Measurements from ENCODE around the gene BBS7. TPM values are rescaled to one million over a fixed set of nuclear protein-coding genes. Genes with fewer than 3 reads are reported as not detected.

The BBS7 gene
- total and polyA plus RNA-seq, 9 of the 15 experiments (the other 6 are each of a cell fraction or from before 2014, with no cell fraction given): 13.4 to 25.8 (median 16.4) TPM

GRCh38 chr4:121863799-121864198 lies 6.5 kb downstream of the BBS7 start:
- WGBS (ENCODE audit: insufficient coverage, low coverage, missing lambda C conversion rate): 47% methylated on average over 7 of the region's 7 CpGs

GRCh38 chr4:121861426-121861825 lies 8.8 kb downstream of the BBS7 start:
- Histone ChIP-seq H3K4me2 (ENCODE audit: insufficient read depth, low read length) (no peak overlapping the region), H3K79me2 (ENCODE audit: control insufficient read depth, insufficient read depth, low read length) (no peaks in the 10 kb centered on the region), H3K4me3 (no peak overlapping the region), H2AFZ (ENCODE audit: low read depth, low read length) (no peak overlapping the region), H3K9ac (ENCODE audit: insufficient read depth in 1 of 2, low read depth in 2 of 2, low read length in 2 of 2) (no peak overlapping the region), H3K27ac (ENCODE audit: extremely low read depth, low read depth, low read length) (no peak overlapping the region), H3K9me3 (replicated peaks; ENCODE audit: control insufficient read depth, insufficient read depth, low read depth, low read length) (no peaks in the 10 kb centered on the region), H3K27me3 (ENCODE audit: control insufficient read depth in 2 of 2, insufficient read depth in 2 of 2, low read length in 2 of 2) (no peaks in the 10 kb centered on the region), H3K9me1 (ENCODE audit: control insufficient read depth, insufficient read depth, low read length) (no peaks in the 10 kb centered on the region), H3K4me1 (replicated peaks in 1 of 2; ENCODE audit: control insufficient read depth in 2 of 2, insufficient read depth in 2 of 2, low read length in 2 of 2) (no peaks in the 10 kb centered on the region), H3K36me3 (ENCODE audit: control insufficient read depth, insufficient read depth, low read length) (peaks cover 32% of the 10 kb centered on the region; the same call in 1 of the 3 replicates), H4K20me1 (replicated peaks; ENCODE audit: control insufficient read depth, insufficient read depth, low read length) (no peaks in the 10 kb centered on the region)
- WGBS (ENCODE audit: insufficient coverage, low coverage, missing lambda C conversion rate): 68% methylated on average over 2 of the region's 2 CpGs
- no peak for DNase-seq (ENCODE audit: extremely low read depth in 1 of 4, low spot score in 3 of 4)
- intact Hi-C loops (cut with micrococcal nuclease) (no loop called here), in situ Hi-C loops (cut with MboI) (loop anchor here (25.0 kb wide), 1 partner anchor 1051 kb away; the partner anchor contains the start of gene NUDT6)
- ChIA-PET POLR2A (no interaction called here), CTCF (ENCODE audit: low intra/inter-chr PET ratio) (no interaction called here)
- ATAC-seq: no peak
- BruUV-seq (replicated peaks): no TSS peak
- no peak for FAIRE-seq
- no peak for TF ChIP-seq ZNF395 (CRISPR knock-in tag; IDR thresholded peaks at IDR 0.05)
- TF ChIP-seq DEAF1 (CRISPR knock-in tag; IDR thresholded peaks at IDR 0.05): no peak
- TF ChIP-seq AFF1 (IDR thresholded peaks at IDR 0.05; ENCODE audit: low read depth in 1 of 2, partially characterized antibody in 2 of 2): no peak
- TF ChIP-seq ZNF766 (CRISPR knock-in tag; conservative IDR thresholded peaks at IDR 0.05): no peak
- TF ChIP-seq BHLHE40 (IDR thresholded peaks at IDR 0.05; ENCODE audit: low read length): no peak
- TF ChIP-seq NRF1 (conservative IDR thresholded peaks at IDR 0.05 in 1 of 2, IDR thresholded peaks at IDR 0.05 in 1 of 2): no peak

More at GRCh38 chr4:121863799-121864198, 6.5 kb downstream of the BBS7 start:
- no peak for TF ChIP-seq ETV1 (tag; conservative IDR thresholded peaks at IDR 0.05; ENCODE audit: low read depth)
- TF ChIP-seq MEIS2 (IDR thresholded peaks at IDR 0.05; ENCODE audit: partially characterized antibody): peak; percentile 10
- no peak for TF ChIP-seq NFE2L1 (tag; IDR thresholded peaks at IDR 0.05; ENCODE audit: borderline replicate concordance, low read depth)
- in situ Hi-C loops (cut with MboI): loop anchor here (25.0 kb wide), 1 partner anchor 1049 kb away; the partner anchor contains the start of gene NUDT6
- ChIA-PET POLR2A (no interaction called here), CTCF (ENCODE audit: low intra/inter-chr PET ratio) (no interaction called here)
- no peak overlapping the region for H2AFZ ChIP-seq (ENCODE audit: low read depth, low read length)
- no peaks in the 10 kb centered on the region; a peak in 1 of 5 replicates for H3K4me1 ChIP-seq (replicated peaks in 1 of 2; ENCODE audit: control insufficient read depth in 2 of 2, insufficient read depth in 2 of 2, low read length in 2 of 2)
- no peak overlapping the region for H3K4me2 ChIP-seq (ENCODE audit: insufficient read depth, low read length)
- no peaks in the 10 kb centered on the region for H4K20me1 ChIP-seq (replicated peaks; ENCODE audit: control insufficient read depth, insufficient read depth, low read length)
- H3K9me1 ChIP-seq (ENCODE audit: control insufficient read depth, insufficient read depth, low read length): no peaks in the 10 kb centered on the region
- H3K36me3 ChIP-seq (ENCODE audit: control insufficient read depth, insufficient read depth, low read length): peaks cover 36% of the 10 kb centered on the region; the same call in 1 of the 3 replicates
- BruUV-seq (replicated peaks): no TSS peak
- H3K9me3 ChIP-seq (replicated peaks; ENCODE audit: control insufficient read depth, insufficient read depth, low read depth, low read length): no peaks in the 10 kb centered on the region
- DNase-seq (ENCODE audit: extremely low read depth in 1 of 4, low spot score in 3 of 4) (peak in 2 of 4 experiments; percentile 13 to 39), FAIRE-seq (no peak), ATAC-seq (peak; percentile 88)
- no peak overlapping the region for H3K27ac ChIP-seq (ENCODE audit: extremely low read depth, low read depth, low read length)
- H3K9ac ChIP-seq (ENCODE audit: insufficient read depth in 1 of 2, low read depth in 2 of 2, low read length in 2 of 2): no peak overlapping the region
- no peaks in the 10 kb centered on the region for H3K27me3 ChIP-seq (ENCODE audit: control insufficient read depth in 2 of 2, insufficient read depth in 2 of 2, low read length in 2 of 2)
- intact Hi-C loops (cut with micrococcal nuclease): no loop called here
- no peak overlapping the region for H3K4me3 ChIP-seq
- H3K79me2 ChIP-seq (ENCODE audit: control insufficient read depth, insufficient read depth, low read length): no peaks in the 10 kb centered on the region
